ENCODE results near the gene SLC22A31. TPM values are rescaled to one million over a fixed set of nuclear protein-coding genes. Genes with fewer than 3 reads are reported as not detected.

Gene SLC22A31
- total and polyA plus RNA-seq, 4 donors = 25.2 to 285 (median 153) TPM

DNA sequence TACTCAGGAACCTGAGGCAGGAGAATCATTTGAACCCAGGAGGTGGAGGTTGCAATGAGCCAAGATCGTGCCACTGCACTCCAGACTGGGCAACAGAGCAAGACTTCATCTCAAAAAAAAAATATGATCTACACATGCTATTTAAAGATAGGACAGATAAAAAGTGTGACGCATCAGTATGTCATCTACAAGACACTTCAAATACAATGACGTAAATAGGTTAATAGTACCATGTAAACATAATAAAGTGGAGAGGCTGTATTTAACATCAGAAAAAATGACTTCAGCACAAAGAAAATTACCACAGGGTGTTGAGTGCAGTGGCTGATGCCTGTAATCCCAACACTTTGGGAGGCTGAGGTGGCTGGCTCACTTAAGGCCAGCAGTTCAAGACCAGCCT is 37.4 kb upstream of the SLC22A31 start:
- no peak overlapping the region for H3K27ac ChIP-seq (ENCODE audit: low read depth in 1 of 2, low read length in 1 of 2)
- peaks cover 0 to 5% (median 0%) of the 10 kb centered on the region in 5 donors for H3K4me1 ChIP-seq (ENCODE audit: control insufficient read depth in 5 of 5, insufficient read depth in 5 of 5, low read length in 5 of 5)
- DNase-seq = no peak
- H3K9me3 ChIP-seq (ENCODE audit: control insufficient read depth in 4 of 4, insufficient read depth in 3 of 4, low read length in 3 of 4) = peaks cover 0 to 4% (median 0%) of the 10 kb centered on the region in 4 donors
- H3K9ac ChIP-seq (ENCODE audit: insufficient read depth in 1 of 2, low read length in 2 of 2) = no peak overlapping the region
- H3K36me3 ChIP-seq (ENCODE audit: control insufficient read depth in 4 of 4, insufficient read depth in 4 of 4, low read length in 4 of 4) = peaks cover 6 to 20% (median 14%) of the 10 kb centered on the region in 4 donors
- H3K4me3 ChIP-seq = no peak overlapping the region
- TF ChIP-seq, protein P1, sequence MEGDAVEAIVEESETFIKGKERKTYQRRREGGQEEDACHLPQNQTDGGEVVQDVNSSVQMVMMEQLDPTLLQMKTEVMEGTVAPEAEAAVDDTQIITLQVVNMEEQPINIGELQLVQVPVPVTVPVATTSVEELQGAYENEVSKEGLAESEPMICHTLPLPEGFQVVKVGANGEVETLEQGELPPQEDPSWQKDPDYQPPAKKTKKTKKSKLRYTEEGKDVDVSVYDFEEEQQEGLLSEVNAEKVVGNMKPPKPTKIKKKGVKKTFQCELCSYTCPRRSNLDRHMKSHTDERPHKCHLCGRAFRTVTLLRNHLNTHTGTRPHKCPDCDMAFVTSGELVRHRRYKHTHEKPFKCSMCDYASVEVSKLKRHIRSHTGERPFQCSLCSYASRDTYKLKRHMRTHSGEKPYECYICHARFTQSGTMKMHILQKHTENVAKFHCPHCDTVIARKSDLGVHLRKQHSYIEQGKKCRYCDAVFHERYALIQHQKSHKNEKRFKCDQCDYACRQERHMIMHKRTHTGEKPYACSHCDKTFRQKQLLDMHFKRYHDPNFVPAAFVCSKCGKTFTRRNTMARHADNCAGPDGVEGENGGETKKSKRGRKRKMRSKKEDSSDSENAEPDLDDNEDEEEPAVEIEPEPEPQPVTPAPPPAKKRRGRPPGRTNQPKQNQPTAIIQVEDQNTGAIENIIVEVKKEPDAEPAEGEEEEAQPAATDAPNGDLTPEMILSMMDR (IDR thresholded peaks at IDR 0.05; ENCODE audit: control extremely low read depth, extremely low read depth) = no peak
- no peaks in the 10 kb centered on the region for H3K27me3 ChIP-seq (ENCODE audit: control insufficient read depth in 3 of 3, insufficient read depth in 3 of 3, low read length in 2 of 3)
- no peak for ATAC-seq (ENCODE audit: insufficient read depth, low FRiP score)
- 88 to 98% methylated on average over 3 of the region's 3 CpGs for WGBS, 2 donors

DNA sequence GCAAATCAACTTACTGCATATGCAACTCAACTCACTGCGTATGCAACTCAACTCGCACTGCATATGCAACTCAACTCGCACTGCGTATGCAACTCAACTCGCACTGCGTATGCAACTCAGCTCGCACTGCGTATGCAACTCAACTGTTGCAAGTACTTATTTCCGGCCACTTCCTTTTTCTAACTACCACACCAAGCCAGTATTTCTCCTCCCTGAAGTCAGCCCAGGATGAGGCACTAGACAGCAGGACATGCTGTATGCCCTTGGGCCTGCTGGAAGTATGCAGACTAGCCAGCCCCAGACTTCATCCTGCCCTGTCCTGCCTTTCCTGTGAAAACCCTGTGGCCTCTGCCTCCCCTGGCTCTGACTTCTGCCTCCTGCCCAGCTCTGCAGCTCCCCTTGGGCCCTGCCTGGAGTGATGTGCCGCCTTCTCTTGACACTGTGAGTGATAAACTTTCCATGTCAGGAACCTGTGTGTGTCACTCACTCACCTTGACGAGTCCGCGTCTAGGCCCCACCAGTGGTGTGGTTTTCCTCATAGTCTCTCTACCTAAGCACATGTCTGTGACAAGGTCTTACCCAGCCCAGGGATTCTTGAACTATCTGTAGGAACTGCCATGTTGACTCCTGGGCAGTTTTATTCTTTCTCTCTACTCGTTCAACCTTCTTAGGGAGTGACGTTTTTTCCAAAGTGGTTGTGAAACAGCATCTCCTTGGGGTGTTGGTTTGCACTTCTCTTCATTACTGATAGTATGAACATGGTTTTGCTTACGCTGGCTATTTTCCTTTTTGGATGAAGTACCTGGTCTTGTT is 33.5 kb upstream of the SLC22A31 start:
- no peak for DNase-seq
- H3K9ac ChIP-seq (ENCODE audit: insufficient read depth in 1 of 2, low read length in 2 of 2) = no peak overlapping the region
- H3K27ac ChIP-seq (ENCODE audit: low read depth in 1 of 2, low read length in 1 of 2) = peak overlapping the region in 1 of 2 donors; percentile 62
- peaks cover 0 to 6% (median 4%) of the 10 kb centered on the region in 4 donors for H3K9me3 ChIP-seq (ENCODE audit: control insufficient read depth in 4 of 4, insufficient read depth in 3 of 4, low read length in 3 of 4)
- peaks cover 0 to 5% (median 0%) of the 10 kb centered on the region in 5 donors for H3K4me1 ChIP-seq (ENCODE audit: control insufficient read depth in 5 of 5, insufficient read depth in 5 of 5, low read length in 5 of 5)
- ATAC-seq (ENCODE audit: insufficient read depth, low FRiP score) = no peak
- TF ChIP-seq, protein P1 (IDR thresholded peaks at IDR 0.05; ENCODE audit: control extremely low read depth, extremely low read depth) = no peak
- H3K27me3 ChIP-seq (ENCODE audit: control insufficient read depth in 3 of 3, insufficient read depth in 3 of 3, low read length in 2 of 3) = no peaks in the 10 kb centered on the region
- H3K36me3 ChIP-seq (ENCODE audit: control insufficient read depth in 4 of 4, insufficient read depth in 4 of 4, low read length in 4 of 4) = peaks cover 9 to 52% (median 33%) of the 10 kb centered on the region in 4 donors
- 55 to 81% methylated on average over 16 of the region's 16 CpGs for WGBS, 2 donors
- no peak overlapping the region for H3K4me3 ChIP-seq

DNA sequence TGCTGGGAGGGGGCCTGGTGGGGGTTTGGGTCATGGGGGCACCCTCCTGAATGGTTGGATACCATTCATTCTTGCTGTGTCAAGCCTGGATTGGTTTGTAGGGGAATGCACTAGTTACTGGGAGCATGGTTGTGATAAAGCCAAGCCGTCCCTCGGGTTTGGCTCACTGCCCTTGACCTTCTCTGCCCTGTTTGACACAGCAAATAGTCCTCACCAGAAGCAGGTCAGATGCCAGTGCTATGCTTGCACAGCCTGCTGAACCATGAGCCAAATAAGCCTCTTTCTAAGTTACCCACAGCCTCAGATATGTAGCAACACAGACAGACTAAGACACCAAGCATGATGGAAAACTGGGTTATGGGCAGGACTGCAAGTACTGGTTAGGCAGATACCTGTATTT is 31.8 kb upstream of the SLC22A31 start:
- peaks cover 0 to 5% (median 0%) of the 10 kb centered on the region in 5 donors for H3K4me1 ChIP-seq (ENCODE audit: control insufficient read depth in 5 of 5, insufficient read depth in 5 of 5, low read length in 5 of 5)
- WGBS, 2 donors = 62 to 92% methylated on average over 2 of the region's 2 CpGs
- TF ChIP-seq, protein P1 (IDR thresholded peaks at IDR 0.05; ENCODE audit: control extremely low read depth, extremely low read depth) = no peak
- H3K9ac ChIP-seq (ENCODE audit: insufficient read depth in 1 of 2, low read length in 2 of 2) = no peak overlapping the region
- H3K4me3 ChIP-seq = no peak overlapping the region
- H3K27ac ChIP-seq (ENCODE audit: low read depth in 1 of 2, low read length in 1 of 2) = no peak overlapping the region
- H3K27me3 ChIP-seq (ENCODE audit: control insufficient read depth in 3 of 3, insufficient read depth in 3 of 3, low read length in 2 of 3) = no peaks in the 10 kb centered on the region
- peaks cover 24 to 70% (median 49%) of the 10 kb centered on the region in 4 donors for H3K36me3 ChIP-seq (ENCODE audit: control insufficient read depth in 4 of 4, insufficient read depth in 4 of 4, low read length in 4 of 4)
- ATAC-seq (ENCODE audit: insufficient read depth, low FRiP score) (no peak), DNase-seq (no peak)
- peaks cover 4 to 21% (median 15%) of the 10 kb centered on the region in 4 donors for H3K9me3 ChIP-seq (ENCODE audit: control insufficient read depth in 4 of 4, insufficient read depth in 3 of 4, low read length in 3 of 4)
